ENCODE measurements around the gene STBD1.
"Not testable (repeated sequence)": the region's sequence is repeated elsewhere in the genome, so short reads cannot be mapped to it uniquely, and the experiment has no call there.

GRCh38 chr4:76281594-76281993 lies 24.9 kb upstream of the STBD1 start:
- TF ChIP-seq CTCF, POLR2A (IDR thresholded peaks at IDR 0.05): not testable (repeated sequence)

Measured in esophagus squamous epithelium (tissue), 4 donors.